BJ (cell line): ENCODE data around the gene TASP1. TPM values are rescaled to one million over a fixed set of nuclear protein-coding genes. Genes with fewer than 3 reads are reported as not detected.
"Not testable (repeated sequence)": the region's sequence is repeated elsewhere in the genome, so short reads cannot be mapped to it uniquely, and the experiment has no call there.

Experiments used
- CTCF ChIA-PET: fragments of 350-600 bp; formaldehyde crosslinking; extraction: SDS; loops from one replicate; lab custom pipeline; 2021; ENCODE audit warnings: antibody characterized with exemption, inconsistent platforms; lab: Yijun Ruan, JAX
- POLR2A ChIA-PET: fragments of 300-600 bp; sonication (Branson Sonifier 250); formaldehyde crosslinking; extraction: SDS; loops from one replicate; lab custom pipeline; 2021; ENCODE audit warnings: antibody characterized with exemption; lab: Charles Lee
- DNase-seq: peaks from one replicate; pipeline ENCODE4 v3.0.0-alpha.2; 2011; ENCODE audit warnings: low read depth
- H3K27me3 ChIP-seq: 2 replicates; pipeline ENCODE4 v1.6.0; 2011; ENCODE audit warnings: low read length; ENCODE audit not compliant: control insufficient read depth, insufficient read depth
- H3K36me3 ChIP-seq: 2 replicates; pipeline ENCODE4 v1.5.1; 2011; ENCODE audit warnings: low read length; ENCODE audit not compliant: control insufficient read depth, insufficient read depth
- H3K4me3 ChIP-seq: 2 replicates; pipeline ENCODE4 v1.5.1; 2011; ENCODE audit warnings: low read depth, mild to moderate bottlenecking, control low read depth, low read length
- CTCF ChIP-seq: IDR thresholded peaks from 2 replicates; pipeline ENCODE4 v1.5.1; 2011; ENCODE audit warnings: low read depth, mild to moderate bottlenecking, control low read depth, inconsistent platforms, low read length, moderate library complexity; ENCODE audit not compliant: insufficient read depth
- polyA plus RNA-seq: library from polyadenylated mRNA; depleted of rRNA; stranded (reverse); fragments of >200 nt; gene quantifications from 2 replicates; pipeline ENCODE4 v1.2.3, GENCODE V29; 2011

Gene TASP1
- polyA plus RNA-seq, 1 experiment, result 5.4 TPM

DNA sequence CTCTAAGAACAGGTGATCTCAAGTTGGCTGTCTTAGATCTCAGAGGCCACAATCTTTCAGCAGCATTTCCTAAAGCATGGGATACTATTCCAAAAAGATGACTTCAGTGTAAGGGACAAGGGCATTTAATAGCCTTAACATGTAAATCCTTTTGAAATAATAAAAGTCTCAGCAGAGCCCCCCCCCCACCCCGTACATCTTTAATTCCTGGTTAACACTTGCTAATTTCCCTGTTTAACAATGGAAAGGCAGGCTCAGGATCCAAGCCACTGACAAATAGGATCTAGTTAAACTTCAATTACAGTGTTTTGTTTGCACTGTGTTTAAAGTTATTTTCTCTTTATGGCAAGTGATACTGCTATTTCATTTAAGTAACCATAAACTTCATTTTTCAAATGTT lies 12.0 kb downstream of the TASP1 start:
- no peak for DNase-seq
- CTCF ChIA-PET, result no interaction called here
- Histone ChIP-seq H3K27me3 (no peaks in the 10 kb centered on the region), H3K4me3 (no peak overlapping the region), H3K36me3 (peaks cover 2% of the 10 kb centered on the region; the same call in 1 of the 2 replicates)
- TF ChIP-seq CTCF, result no peak
- POLR2A ChIA-PET, result no interaction called here

DNA sequence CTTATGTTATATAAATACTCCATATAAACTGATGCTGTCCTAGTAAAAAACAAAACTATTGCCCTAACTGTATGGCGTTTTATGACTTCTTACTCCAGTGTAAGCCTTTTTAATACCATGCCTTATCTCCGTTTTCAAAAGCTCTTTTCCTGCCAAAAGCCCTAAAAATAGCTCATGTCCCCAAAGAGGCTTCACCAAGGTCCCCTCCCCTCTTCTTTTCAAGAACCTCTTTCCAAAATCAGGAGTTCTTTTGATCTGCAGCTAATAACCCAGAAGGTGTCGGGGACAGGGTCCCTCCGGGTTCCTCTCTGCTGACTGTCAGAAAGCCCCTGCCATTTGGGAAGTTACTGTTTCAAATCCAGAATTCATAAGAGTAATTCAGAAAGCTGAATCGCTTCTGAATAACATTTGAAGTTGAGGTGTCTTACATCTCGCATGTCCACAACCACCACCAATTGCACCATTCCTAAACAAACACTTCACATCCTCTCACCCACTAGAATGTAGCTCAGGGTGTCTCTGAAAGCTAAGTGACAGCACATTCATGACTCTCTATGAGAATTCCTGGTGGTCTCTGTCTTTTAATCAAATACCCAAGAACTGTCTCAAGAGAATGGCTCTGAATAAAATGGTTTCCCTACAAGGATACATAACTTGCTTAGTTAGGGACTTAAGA lies 13.3 kb downstream of the TASP1 start:
- H3K36me3 ChIP-seq, result peaks cover 2% of the 10 kb centered on the region; the same call in 1 of the 2 replicates
- ChIA-PET POLR2A (no interaction called here), CTCF (no interaction called here)
- H3K27me3 ChIP-seq, result no peaks in the 10 kb centered on the region
- no peak for TF ChIP-seq CTCF
- no peak overlapping the region for H3K4me3 ChIP-seq
- no peak for DNase-seq

GRCh38 chr20:13619415-13619814 lies 19.3 kb downstream of the TASP1 start:
- H3K36me3 ChIP-seq, CTCF ChIA-PET, H3K27me3 ChIP-seq, DNase-seq, H3K4me3 ChIP-seq, POLR2A ChIA-PET: not testable (repeated sequence)

DNA sequence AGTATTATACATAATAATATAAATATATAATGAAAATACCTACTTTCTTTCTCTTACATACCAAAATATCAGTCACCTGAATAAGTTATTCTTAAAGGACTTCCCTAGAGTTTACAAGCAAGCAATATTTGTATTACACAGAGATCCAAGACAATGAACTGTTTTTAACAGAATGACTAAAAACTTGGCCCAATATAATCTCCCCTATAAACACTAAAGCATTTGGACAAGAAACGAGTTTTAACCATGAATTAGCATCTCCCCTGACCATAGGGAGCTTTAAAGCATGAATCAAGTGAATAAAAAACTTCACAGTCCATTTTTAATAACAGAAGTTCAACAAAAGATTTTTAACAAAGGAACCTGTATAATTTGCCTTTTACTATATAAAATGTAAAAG lies 20.3 kb downstream of the TASP1 start:
- CTCF ChIA-PET, POLR2A ChIA-PET, DNase-seq, H3K4me3 ChIP-seq, H3K36me3 ChIP-seq, H3K27me3 ChIP-seq: not testable (repeated sequence)

DNA sequence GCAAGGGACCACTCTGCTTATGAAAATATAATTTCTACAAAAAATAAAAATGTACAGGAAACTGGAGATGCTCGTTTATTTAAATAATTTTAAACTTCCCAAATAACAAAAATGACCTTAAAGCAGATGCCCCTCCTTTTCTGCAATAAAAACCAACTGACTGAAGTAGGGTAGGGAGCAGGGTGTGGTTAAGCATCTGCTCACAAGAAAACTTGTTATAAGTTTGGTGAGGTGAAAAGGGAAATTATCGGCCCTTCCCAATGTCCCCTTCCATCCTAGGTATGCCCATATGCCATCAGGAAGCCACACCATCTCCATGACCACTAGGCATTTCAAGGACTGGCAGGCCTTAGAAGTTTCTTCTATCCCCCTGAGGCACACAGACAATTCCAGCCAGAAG lies 21.1 kb downstream of the TASP1 start:
- CTCF ChIA-PET, H3K36me3 ChIP-seq, POLR2A ChIA-PET: not testable (repeated sequence)

GRCh38 chr20:13616713-13617112 lies 22.0 kb downstream of the TASP1 start:
- DNase-seq, H3K27me3 ChIP-seq, H3K4me3 ChIP-seq, POLR2A ChIA-PET, H3K36me3 ChIP-seq: not testable (repeated sequence)
- CTCF ChIA-PET, result interaction anchor here (0.9 kb wide), 1 partner anchor 9 kb away, joined by 3 read pairs; no protein-coding TSS in a partner anchor

More for the DNA sequence above, 21.1 kb downstream of the TASP1 start:
- not testable (repeated sequence) for DNase-seq, H3K4me3 ChIP-seq, H3K27me3 ChIP-seq

GRCh38 chr20:13613917-13614316 lies 24.8 kb downstream of the TASP1 start:
- CTCF ChIA-PET, result interaction anchor here (0.6 kb wide), 2 partner anchors 22 to 258 kb away, joined by 3 to 4 read pairs; no protein-coding TSS in a partner anchor
- TF ChIP-seq CTCF, result no peak

More at GRCh38 chr20:13613917-13614316, 24.8 kb downstream of the TASP1 start:
- POLR2A ChIA-PET, result no interaction called here
- H3K4me3 ChIP-seq, result no peak overlapping the region
- H3K27me3 ChIP-seq, result no peaks in the 10 kb centered on the region
- DNase-seq, result no peak
- H3K36me3 ChIP-seq, result no peaks in the 10 kb centered on the region; the same call in 1 of the 2 replicates
